H1 (cell line): ENCODE measurements around the gene SLC24A5. TPM values are rescaled to one million over a fixed set of nuclear protein-coding genes. Genes with fewer than 3 reads are reported as not detected.

Experiments used
- BRCA1 ChIP-seq: IDR thresholded peaks from 2 replicates; pipeline ENCODE4 v1.6.1; 2012; ENCODE audit warnings: low read depth, low read length, improper control_type of control experiment
- CHD7 ChIP-seq: fragments of 300-600 bp; sonication (generic); IDR thresholded peaks from 2 replicates; pipeline ENCODE4 v1.7.1; 2012; ENCODE audit warnings: low read length, moderate library complexity, mild to moderate bottlenecking, inconsistent platforms; ENCODE audit not compliant: insufficient replicate concordance
- CTCF ChIP-seq, 3 experiments: IDR thresholded peaks; 1 replicate in 2 of 3; 2 replicates in 1 of 3; pipeline versions ENCODE4 v1.5.1 to v1.6.1; 2011; ENCODE audit warnings: low read length in 3 of 3, mild to moderate bottlenecking in 3 of 3, inconsistent platforms in 2 of 3, low read depth in 1 of 3, moderate library complexity in 1 of 3; ENCODE audit not compliant: insufficient read depth in 1 of 3; ENCODE audit errors: control extremely low read depth in 1 of 3
- E2F6 ChIP-seq: IDR thresholded peaks from 2 replicates; pipeline ENCODE4 v1.6.1; 2012; ENCODE audit warnings: inconsistent platforms
- NANOG ChIP-seq: IDR thresholded peaks from 2 replicates; pipeline ENCODE4 v1.6.1; 2011; ENCODE audit warnings: low read length, low read depth, mild to moderate bottlenecking, inconsistent platforms; ENCODE audit not compliant: insufficient read depth, poor library complexity, severe bottlenecking
- RBBP5 ChIP-seq: IDR thresholded peaks from 2 replicates; pipeline ENCODE4 v1.7.1; 2012; ENCODE audit warnings: low read depth, mild to moderate bottlenecking, inconsistent platforms, low read length, moderate library complexity, borderline replicate concordance
- RXRA ChIP-seq: IDR thresholded peaks from 2 replicates; pipeline ENCODE4 v1.6.1; 2011; ENCODE audit warnings: low read depth, mild to moderate bottlenecking, low read length, moderate library complexity; ENCODE audit not compliant: insufficient read depth
- polyA plus RNA-seq, 7 experiments: library from polyadenylated mRNA; depleted of rRNA in 3 of 7; stranded (reverse) in 5 of 7; unstranded in 2 of 7; fragments of >200 nt in 5 of 7; fragments of 200-250 nt in 2 of 7; gene quantifications; 1 replicate in 5 of 7; 2 replicates in 1 of 7; 4 replicates in 1 of 7; pipeline versions ENCODE4 v1.2.1 to v1.2.3, GENCODE V29; 2011 to 2013; ENCODE audit warnings: missing spikeins in 2 of 7, mixed read lengths in 2 of 7
- total RNA-seq: library from RNA; stranded (reverse); fragmentation: NEBNext Ultra II Directional; extraction: Animal tissue kit (Norgen Biotek cat#: 25700); gene quantifications from 2 replicates; pipeline ENCODE4 v1.2.1, GENCODE V29; 2021

Gene SLC24A5
- total and polyA plus RNA-seq, 2 of the 8 experiments (the other 6 are each of a cell fraction or from before 2014, with no cell fraction given) = not detected

- TF ChIP-seq CHD7 (no peak), BRCA1 (no peak), NANOG (no peak), RBBP5 (no peak), RXRA (no peak), E2F6 (no peak), CTCF (IDR thresholded peaks at IDR 0.05; ENCODE audit: control extremely low read depth in 1 of 3, insufficient read depth in 1 of 3, low read depth in 1 of 3, low read length in 3 of 3) (no peak)
Observed at GRCh38 chr15:48131324-48131723, 10.5 kb downstream of the SLC24A5 start (continued).
